ENCODE data around the gene ENC1.

GRCh38 chr5:74655716-74656115 is 15.2 kb upstream of the ENC1 start:
- no peak for TF ChIP-seq CTCF (IDR thresholded peaks at IDR 0.05)
- TF ChIP-seq POLR2A (IDR thresholded peaks at IDR 0.05; ENCODE audit: low read depth): no peak
- no peak for TF ChIP-seq EP300 (IDR thresholded peaks at IDR 0.05)
- no peak for TF ChIP-seq POLR2AphosphoS5 (IDR thresholded peaks at IDR 0.05)
